Mesendoderm (in vitro differentiated cells): ENCODE data around the gene HRK.

Experiments used
- DNase-seq: peaks from one replicate; pipeline ENCODE4 v3.0.0; 2013
- H2AK5ac ChIP-seq: 2 replicates; pipeline ENCODE4 v1.6.1; 2013; ENCODE audit warnings: low read length, inconsistent platforms
- H2BK120ac ChIP-seq: 2 replicates; pipeline ENCODE4 v1.6.1; 2013; ENCODE audit warnings: low read depth, mild to moderate bottlenecking, low read length, moderate library complexity, mixed read lengths
- H2BK15ac ChIP-seq: replicated peaks from 2 replicates; pipeline ENCODE4 v1.6.1; 2013; ENCODE audit warnings: low read depth, mild to moderate bottlenecking, moderate library complexity
- H2BK5ac ChIP-seq: 2 replicates; pipeline ENCODE4 v1.6.1; 2013; ENCODE audit warnings: low read length, inconsistent platforms
- H3K18ac ChIP-seq: 2 replicates; pipeline ENCODE4 v1.6.1; 2013; ENCODE audit warnings: mild to moderate bottlenecking, low read length, mixed read lengths
- H3K23ac ChIP-seq: one replicate; pipeline ENCODE4 v1.6.1; 2013; ENCODE audit warnings: low read length
- H3K27ac ChIP-seq: 2 replicates; pipeline ENCODE4 v1.5.1; 2013; ENCODE audit warnings: low read depth, mild to moderate bottlenecking, inconsistent platforms, low read length, moderate library complexity
- H3K27me3 ChIP-seq: 2 replicates; pipeline ENCODE4 v1.6.1; 2013; ENCODE audit warnings: low read length, control low read depth, mild to moderate bottlenecking, inconsistent platforms; ENCODE audit not compliant: insufficient read depth, poor library complexity
- H3K36me3 ChIP-seq: 2 replicates; pipeline ENCODE4 v1.6.1; 2013; ENCODE audit warnings: low read length, inconsistent platforms; ENCODE audit not compliant: control insufficient read depth, insufficient read depth
- H3K4ac ChIP-seq: one replicate; pipeline ENCODE4 v1.6.1; 2013; ENCODE audit warnings: low read depth, mild to moderate bottlenecking, low read length, moderate library complexity
- H3K4me1 ChIP-seq: 2 replicates; pipeline ENCODE4 v1.6.1; 2013; ENCODE audit warnings: low read depth, low read length, inconsistent platforms; ENCODE audit not compliant: control insufficient read depth
- H3K4me2 ChIP-seq: 2 replicates; pipeline ENCODE4 v1.6.1; 2013; ENCODE audit warnings: low read length
- H3K4me3 ChIP-seq: 2 replicates; pipeline ENCODE4 v1.5.1; 2013; ENCODE audit warnings: mild to moderate bottlenecking, low read length
- H3K56ac ChIP-seq: one replicate; pipeline ENCODE4 v1.6.1; 2013; ENCODE audit warnings: low read length
- H3K79me1 ChIP-seq: 2 replicates; pipeline ENCODE4 v1.6.1; 2013; ENCODE audit warnings: low read length, inconsistent platforms
- H3K79me2 ChIP-seq: 2 replicates; pipeline ENCODE4 v1.6.1; 2013; ENCODE audit warnings: mild to moderate bottlenecking, low read length; ENCODE audit not compliant: control insufficient read depth, insufficient read depth
- H3K9ac ChIP-seq: 2 replicates; pipeline ENCODE4 v1.6.1; 2013; ENCODE audit warnings: low read length, inconsistent platforms
- H4K5ac ChIP-seq: one replicate; pipeline ENCODE4 v1.6.1; 2013; ENCODE audit warnings: low read length
- H4K8ac ChIP-seq: one replicate; pipeline ENCODE4 v1.6.1; 2013; ENCODE audit warnings: low read depth, mild to moderate bottlenecking, control low read depth, low read length, moderate library complexity
- WGBS: extraction: QIAGEN DNeasy Blood & Tissue Kit; methylation state at CpG from one replicate; pipeline ENCODE4 v1.1.7; 2013; ENCODE audit warnings: low lambda C conversion rate, missing lambda C conversion rate; ENCODE audit not compliant: insufficient coverage; ENCODE audit errors: extremely low coverage; 5-methylcytosine and 5-hydroxymethylcytosine counted together

The HRK gene

DNA sequence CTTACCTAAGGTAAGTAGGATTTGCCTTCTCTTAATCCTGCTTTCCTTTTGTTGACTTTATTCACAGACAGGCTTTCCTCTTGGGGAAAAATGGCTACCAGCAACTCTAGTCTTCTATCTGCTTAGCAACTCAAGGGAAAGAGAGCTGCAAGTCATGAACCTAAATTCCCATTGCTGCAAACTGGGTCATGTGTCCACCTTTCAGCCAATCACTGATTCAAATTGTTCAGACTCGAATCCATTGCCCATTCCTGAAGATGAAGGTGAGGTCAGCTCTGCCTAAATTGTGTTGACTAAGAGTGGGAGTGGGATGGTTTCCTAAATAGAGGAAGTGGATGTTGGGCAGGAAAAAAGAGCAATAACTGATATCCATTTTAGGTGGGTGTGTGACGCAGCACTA lies 37.2 kb upstream of the HRK start:
- no CpG with 5 or more reads among the region's 2 CpGs for WGBS
- Histone ChIP-seq H3K4me2 (no peak overlapping the region), H3K36me3 (no peaks in the 10 kb centered on the region), H3K23ac (no peak overlapping the region), H3K27ac (no peak overlapping the region), H4K8ac (no peak overlapping the region), H3K18ac (no peak overlapping the region), H2BK5ac (no peak overlapping the region), H3K4me3 (no peak overlapping the region), H3K27me3 (no peaks in the 10 kb centered on the region), H2BK15ac (no peak overlapping the region), H3K79me2 (peaks cover 1% of the 10 kb centered on the region), H2BK120ac (no peak overlapping the region), H3K56ac (no peak overlapping the region), H4K5ac (no peak overlapping the region), H3K79me1 (peaks cover 8% of the 10 kb centered on the region), H3K4me1 (peaks cover 3% of the 10 kb centered on the region), H3K9ac (no peak overlapping the region), H3K4ac (no peak overlapping the region), H2AK5ac (no peak overlapping the region)
- peak; percentile 27 for DNase-seq

DNA sequence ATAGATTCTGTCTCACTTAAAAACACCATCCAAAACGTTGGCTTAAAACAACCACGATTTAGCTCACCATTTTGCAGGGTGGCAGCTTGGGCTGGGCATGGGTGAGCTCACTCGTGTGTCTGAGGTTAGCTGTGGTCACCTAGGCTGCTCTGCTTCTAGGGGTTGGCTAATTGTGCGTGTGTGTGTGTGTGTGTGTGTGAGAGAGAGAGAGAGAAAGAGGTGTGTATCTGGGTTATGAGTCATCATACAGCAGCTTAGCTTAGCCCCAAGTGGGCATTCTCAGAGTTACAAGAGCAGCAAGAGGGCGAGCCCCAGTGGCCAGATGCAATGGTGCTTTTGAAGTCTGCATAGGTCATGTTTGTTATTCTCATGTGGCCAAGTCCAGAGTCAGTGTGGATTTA lies 35.5 kb upstream of the HRK start:
- Histone ChIP-seq H3K4me3 (no peak overlapping the region), H2AK5ac (no peak overlapping the region), H4K8ac (no peak overlapping the region), H3K27me3 (no peaks in the 10 kb centered on the region), H3K27ac (no peak overlapping the region), H3K18ac (no peak overlapping the region), H3K4ac (no peak overlapping the region), H3K4me1 (peaks cover 3% of the 10 kb centered on the region), H3K79me2 (peaks cover 7% of the 10 kb centered on the region), H3K4me2 (no peak overlapping the region), H3K23ac (no peak overlapping the region), H3K79me1 (peaks cover 10% of the 10 kb centered on the region), H4K5ac (no peak overlapping the region), H2BK5ac (no peak overlapping the region), H3K9ac (no peak overlapping the region), H2BK15ac (no peak overlapping the region), H2BK120ac (no peak overlapping the region), H3K56ac (no peak overlapping the region), H3K36me3 (no peaks in the 10 kb centered on the region)
- no CpG with 5 or more reads among the region's 5 CpGs for WGBS
- peak; percentile 80 for DNase-seq

DNA sequence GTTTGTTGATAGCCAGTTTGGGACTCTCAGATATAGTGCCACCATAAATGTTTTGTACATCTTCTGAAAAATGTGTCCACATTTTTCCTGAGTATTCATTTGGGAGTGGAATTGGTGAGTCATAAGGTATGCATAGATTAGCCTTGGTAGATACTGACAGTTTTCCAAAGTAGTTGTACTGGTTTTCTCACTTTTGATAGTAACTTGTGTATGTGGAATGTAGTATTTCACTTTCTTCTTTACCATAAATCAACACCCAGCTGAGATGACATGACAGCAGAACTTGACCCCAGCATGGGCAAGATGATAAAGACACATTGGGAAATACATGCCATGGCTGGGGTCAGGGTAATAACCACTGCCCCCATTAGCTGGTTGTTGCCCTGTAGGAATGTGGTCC lies 34.9 kb upstream of the HRK start:
- Histone ChIP-seq H3K23ac (no peak overlapping the region), H4K8ac (no peak overlapping the region), H2BK15ac (no peak overlapping the region), H3K9ac (no peak overlapping the region), H3K79me1 (peaks cover 12% of the 10 kb centered on the region), H3K27me3 (no peaks in the 10 kb centered on the region), H3K4me3 (no peak overlapping the region), H3K4me2 (no peak overlapping the region), H3K79me2 (peaks cover 10% of the 10 kb centered on the region), H3K36me3 (no peaks in the 10 kb centered on the region), H3K4me1 (peaks cover 3% of the 10 kb centered on the region), H2AK5ac (no peak overlapping the region), H3K4ac (no peak overlapping the region), H3K27ac (no peak overlapping the region), H2BK120ac (no peak overlapping the region), H4K5ac (no peak overlapping the region), H2BK5ac (no peak overlapping the region), H3K18ac (no peak overlapping the region), H3K56ac (no peak overlapping the region)
- DNase-seq = peak; percentile 36

DNA sequence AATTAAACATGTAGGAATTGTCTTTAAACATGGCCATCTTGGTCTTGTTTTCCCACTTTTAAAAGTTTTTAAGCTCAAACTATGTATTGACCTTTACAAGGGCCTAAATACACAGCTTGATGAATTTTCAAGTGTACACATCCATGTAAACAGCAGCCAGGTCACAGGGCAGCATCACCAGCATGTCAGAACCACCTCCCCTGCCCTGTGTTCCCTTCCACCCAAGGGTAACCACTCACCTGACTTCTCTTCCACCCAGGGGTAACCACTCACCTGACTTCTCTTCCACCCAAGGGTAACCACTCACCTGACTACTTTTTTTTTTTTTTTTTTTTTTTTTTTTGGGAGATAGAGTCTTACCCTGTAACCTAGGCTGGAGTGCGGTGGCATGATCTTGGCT lies 34.1 kb upstream of the HRK start:
- DNase-seq = no peak
- Histone ChIP-seq H3K79me2 (peaks cover 10% of the 10 kb centered on the region), H2BK15ac (no peak overlapping the region), H2BK120ac (no peak overlapping the region), H3K79me1 (peaks cover 12% of the 10 kb centered on the region), H3K27me3 (no peaks in the 10 kb centered on the region), H2BK5ac (no peak overlapping the region), H2AK5ac (no peak overlapping the region), H3K18ac (no peak overlapping the region), H4K8ac (no peak overlapping the region), H3K4me3 (no peak overlapping the region), H3K4me2 (no peak overlapping the region), H4K5ac (no peak overlapping the region), H3K9ac (no peak overlapping the region), H3K23ac (no peak overlapping the region), H3K36me3 (no peaks in the 10 kb centered on the region), H3K27ac (no peak overlapping the region), H3K56ac (no peak overlapping the region), H3K4me1 (peaks cover 3% of the 10 kb centered on the region), H3K4ac (no peak overlapping the region)
- WGBS = no CpG with 5 or more reads among the region's 1 CpG

DNA sequence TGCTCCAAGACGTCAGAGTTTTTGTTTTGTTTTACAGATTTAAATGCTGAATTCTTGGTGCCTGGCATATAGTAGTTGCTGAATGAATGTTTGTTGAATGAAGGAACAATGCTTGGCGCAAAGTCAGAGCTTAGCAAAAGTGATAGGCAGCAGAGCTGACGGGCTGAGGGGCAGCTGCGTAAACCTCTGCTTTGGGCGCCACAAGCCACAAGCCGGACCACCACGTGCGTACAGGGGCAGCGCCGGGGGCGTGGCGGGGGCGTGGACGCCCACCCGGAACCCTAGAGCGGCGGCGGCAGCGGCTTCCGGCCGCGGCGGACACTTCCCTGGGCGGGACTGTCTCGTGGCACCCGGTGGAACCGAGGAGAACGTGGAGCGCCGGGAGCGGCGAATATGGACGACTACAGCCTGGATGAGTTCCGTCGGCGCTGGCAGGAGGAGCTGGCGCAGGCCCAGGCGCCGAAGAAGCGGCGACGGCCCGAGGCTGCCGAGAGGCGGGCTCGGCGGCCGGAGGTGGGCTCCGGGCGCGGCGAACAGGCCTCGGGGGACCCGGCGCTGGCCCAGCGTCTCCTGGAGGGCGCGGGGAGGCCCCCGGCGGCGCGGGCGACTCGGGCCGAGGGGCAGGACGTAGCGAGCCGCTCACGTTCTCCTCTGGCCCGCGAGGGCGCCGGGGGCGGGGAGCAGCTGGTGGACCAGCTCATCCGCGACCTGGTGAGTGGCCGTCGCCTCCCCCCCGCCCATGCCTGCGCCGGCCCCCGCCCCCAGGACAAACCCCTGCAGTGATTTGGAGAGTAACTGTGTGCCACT lies 29.6 kb upstream of the HRK start, which contains the start of gene FBXW8:
FBXW8 (plus strand) TSS at position 306 of the 807 bp plus-strand sequence; CDS start at position 394, 88 bp downstream.
- H3K4me2 ChIP-seq = peak within 1 kb of the TSS; percentile 94

DNA sequence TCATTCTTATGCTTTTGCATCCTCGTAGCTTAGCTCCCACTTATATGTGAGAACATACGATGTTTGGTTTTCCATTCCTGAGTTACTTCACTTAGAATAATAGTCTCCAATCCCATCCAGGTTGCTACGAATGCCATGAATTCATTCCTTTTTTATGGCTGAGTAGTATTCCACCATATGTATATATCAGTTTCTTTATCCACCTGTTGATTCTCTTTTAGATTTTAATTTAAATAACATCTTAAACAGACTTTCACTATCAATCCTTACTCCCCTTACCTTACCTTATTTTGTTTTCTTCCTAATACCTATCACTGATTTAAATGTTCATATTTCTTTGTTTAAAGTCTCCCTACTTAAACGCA lies 29.0 kb upstream of the HRK start:
- Histone ChIP-seq H3K27me3 (no peaks in the 10 kb centered on the region), H3K4me3 (no peak overlapping the region), H3K18ac (no peak overlapping the region), H4K5ac (no peak overlapping the region), H2BK5ac (no peak overlapping the region), H3K36me3 (no peaks in the 10 kb centered on the region), H4K8ac (no peak overlapping the region), H3K56ac (no peak overlapping the region), H3K27ac (no peak overlapping the region), H2AK5ac (no peak overlapping the region), H3K4me1 (no peaks in the 10 kb centered on the region), H2BK120ac (no peak overlapping the region), H3K4me2 (no peak overlapping the region), H3K79me2 (peaks cover 10% of the 10 kb centered on the region), H3K9ac (no peak overlapping the region), H3K23ac (no peak overlapping the region), H3K79me1 (peaks cover 7% of the 10 kb centered on the region), H2BK15ac (no peak overlapping the region), H3K4ac (no peak overlapping the region)
- DNase-seq = no peak
- WGBS = no CpG with 5 or more reads among the region's 4 CpGs

More for the DNA sequence above, 29.6 kb upstream of the HRK start, which contains the start of gene FBXW8:
- no peak within 1 kb of the TSS for H4K8ac ChIP-seq
- peak within 1 kb of the TSS; percentile 37 for H2BK120ac ChIP-seq
- no peaks in the 10 kb centered on the region for H3K27me3 ChIP-seq
- peaks cover 7% of the 10 kb centered on the region for H3K79me1 ChIP-seq
- H3K4me1 ChIP-seq = no peaks in the 10 kb centered on the region
- H3K23ac ChIP-seq = peak within 1 kb of the TSS; percentile 85
- H2BK15ac ChIP-seq = no peak within 1 kb of the TSS
- H3K4ac ChIP-seq = peak within 1 kb of the TSS; percentile 100
- peak within 1 kb of the TSS; percentile 77 for H3K27ac ChIP-seq
- no peak within 1 kb of the TSS for H4K5ac ChIP-seq
- WGBS = no CpG with 5 or more reads among the region's 82 CpGs
- no peak within 1 kb of the TSS for H2AK5ac ChIP-seq
- DNase-seq = peak; percentile 79
- H3K18ac ChIP-seq = peak within 1 kb of the TSS; percentile 98
- H3K36me3 ChIP-seq = no peaks in the 10 kb centered on the region
- peak within 1 kb of the TSS; percentile 90 for H3K9ac ChIP-seq
- H3K79me2 ChIP-seq = peaks cover 10% of the 10 kb centered on the region
- peak within 1 kb of the TSS; percentile 90 for H3K4me3 ChIP-seq
- peak within 1 kb of the TSS; percentile 95 for H3K56ac ChIP-seq
- H2BK5ac ChIP-seq = no peak within 1 kb of the TSS
